Nephron progenitor cell (in vitro differentiated cells): ENCODE results near the gene SPATA9.

Experiments
- DNase-seq: peaks from one replicate; pipeline ENCODE4 v3.0.0; 2021
- H3K27ac Mint-ChIP-seq: 2 replicates; pipeline ENCODE4 v1.8.0; 2021; ENCODE audit warnings: mild to moderate bottlenecking, moderate library complexity, mixed read lengths
- H3K27me3 Mint-ChIP-seq: 2 replicates; pipeline ENCODE4 v1.8.0; 2021; ENCODE audit warnings: mild to moderate bottlenecking, low read depth, mixed read lengths; ENCODE audit not compliant: poor library complexity
- H3K36me3 Mint-ChIP-seq: 2 replicates; pipeline ENCODE4 v1.8.0; 2021; ENCODE audit warnings: low read depth, mixed read lengths
- H3K4me1 Mint-ChIP-seq: 2 replicates; pipeline ENCODE4 v1.8.0; 2021; ENCODE audit warnings: mixed read lengths
- H3K4me3 Mint-ChIP-seq: 2 replicates; pipeline ENCODE4 v1.8.0; 2021; ENCODE audit warnings: mild to moderate bottlenecking, moderate library complexity, mixed read lengths
- H3K9me3 Mint-ChIP-seq: 2 replicates; pipeline ENCODE4 v1.8.0; 2021; ENCODE audit warnings: mild to moderate bottlenecking, moderate library complexity, mixed read lengths
- TF ChIP-seq, protein P1 (sequence below): fragments of 200-600 bp; sonication (generic); IDR thresholded peaks from 2 replicates; pipeline ENCODE4 v1.5.0; 2021; ENCODE audit warnings: antibody characterized with exemption

The SPATA9 gene

DNA sequence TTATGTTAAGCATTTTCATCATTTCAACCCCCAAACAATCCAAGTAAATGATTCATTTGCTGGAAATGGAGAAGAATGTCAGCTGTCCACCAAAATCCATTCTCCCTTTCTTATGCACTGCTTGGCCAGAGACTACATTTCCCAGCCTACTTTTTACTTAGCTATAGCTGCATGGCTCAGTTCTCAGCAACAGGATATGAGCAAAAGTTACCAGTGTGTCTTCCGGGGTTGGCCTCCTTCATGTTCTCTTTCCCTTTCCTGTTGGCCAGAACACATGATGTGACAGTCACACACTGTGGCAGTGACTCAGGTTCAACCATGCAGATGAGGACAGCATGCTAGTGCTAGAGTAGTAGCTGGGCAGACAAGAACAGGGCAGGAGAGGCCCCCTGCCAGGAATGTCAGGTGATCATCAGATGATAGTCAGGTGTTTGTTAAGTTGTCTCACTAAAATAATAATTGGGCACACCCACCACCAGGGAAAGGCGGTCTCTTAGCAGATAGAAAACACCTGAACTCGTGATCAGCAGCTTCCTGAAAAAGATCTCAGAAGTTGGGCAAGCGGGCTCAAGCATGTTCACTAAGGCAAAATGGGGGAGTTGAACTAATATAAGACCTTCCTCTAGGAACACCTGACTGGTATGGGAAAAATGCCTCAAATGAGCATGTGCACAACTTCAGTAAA is 50.7 kb downstream of the SPATA9 start:
- no peak overlapping the region for H3K27ac Mint-ChIP-seq
- H3K36me3 Mint-ChIP-seq = no peaks in the 10 kb centered on the region
- H3K4me3 Mint-ChIP-seq = no peak overlapping the region
- H3K4me1 Mint-ChIP-seq = no peaks in the 10 kb centered on the region
- no peaks in the 10 kb centered on the region for H3K27me3 Mint-ChIP-seq
- DNase-seq = no peak
- peaks cover 11% of the 10 kb centered on the region for H3K9me3 Mint-ChIP-seq
- TF ChIP-seq, protein P1, sequence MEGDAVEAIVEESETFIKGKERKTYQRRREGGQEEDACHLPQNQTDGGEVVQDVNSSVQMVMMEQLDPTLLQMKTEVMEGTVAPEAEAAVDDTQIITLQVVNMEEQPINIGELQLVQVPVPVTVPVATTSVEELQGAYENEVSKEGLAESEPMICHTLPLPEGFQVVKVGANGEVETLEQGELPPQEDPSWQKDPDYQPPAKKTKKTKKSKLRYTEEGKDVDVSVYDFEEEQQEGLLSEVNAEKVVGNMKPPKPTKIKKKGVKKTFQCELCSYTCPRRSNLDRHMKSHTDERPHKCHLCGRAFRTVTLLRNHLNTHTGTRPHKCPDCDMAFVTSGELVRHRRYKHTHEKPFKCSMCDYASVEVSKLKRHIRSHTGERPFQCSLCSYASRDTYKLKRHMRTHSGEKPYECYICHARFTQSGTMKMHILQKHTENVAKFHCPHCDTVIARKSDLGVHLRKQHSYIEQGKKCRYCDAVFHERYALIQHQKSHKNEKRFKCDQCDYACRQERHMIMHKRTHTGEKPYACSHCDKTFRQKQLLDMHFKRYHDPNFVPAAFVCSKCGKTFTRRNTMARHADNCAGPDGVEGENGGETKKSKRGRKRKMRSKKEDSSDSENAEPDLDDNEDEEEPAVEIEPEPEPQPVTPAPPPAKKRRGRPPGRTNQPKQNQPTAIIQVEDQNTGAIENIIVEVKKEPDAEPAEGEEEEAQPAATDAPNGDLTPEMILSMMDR = no peak

DNA sequence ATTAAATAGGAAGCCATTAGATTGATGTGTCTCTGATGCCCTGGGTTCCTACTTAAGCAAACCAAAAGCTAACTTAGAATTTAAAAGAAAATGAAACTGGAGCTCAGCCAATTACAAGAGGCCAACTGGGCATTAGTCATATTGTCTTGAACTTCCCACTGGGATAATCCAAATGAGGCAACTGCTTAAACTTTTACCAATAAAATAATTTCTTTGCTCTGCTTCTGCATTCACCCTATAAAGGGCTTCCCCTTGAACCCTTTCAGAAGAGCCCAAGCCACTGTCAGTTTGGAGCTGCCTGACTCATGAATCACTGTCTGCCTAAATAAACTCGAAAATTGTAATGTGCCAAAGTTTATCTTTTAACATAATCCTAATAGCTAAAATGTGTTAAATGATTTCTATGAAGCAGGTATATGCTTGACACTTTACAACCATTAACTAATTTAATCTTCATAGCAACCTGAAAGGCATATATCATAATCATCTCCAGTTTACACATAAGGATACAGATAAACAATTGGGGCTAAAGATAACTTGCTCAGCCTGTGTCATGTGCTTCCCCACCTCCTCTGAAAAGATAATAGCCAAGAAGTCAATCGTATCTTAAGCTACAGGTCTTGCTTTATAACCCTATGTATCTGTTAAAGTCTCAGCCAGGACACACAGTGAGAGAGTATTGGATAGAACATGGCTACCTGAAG is 51.4 kb downstream of the SPATA9 start:
- DNase-seq = no peak
- H3K27me3 Mint-ChIP-seq = peaks cover 3% of the 10 kb centered on the region
- H3K4me3 Mint-ChIP-seq = no peak overlapping the region
- no peaks in the 10 kb centered on the region for H3K36me3 Mint-ChIP-seq
- no peak overlapping the region for H3K27ac Mint-ChIP-seq
- no peaks in the 10 kb centered on the region for H3K4me1 Mint-ChIP-seq
- TF ChIP-seq, protein P1 = no peak
- H3K9me3 Mint-ChIP-seq = peaks cover 11% of the 10 kb centered on the region

DNA sequence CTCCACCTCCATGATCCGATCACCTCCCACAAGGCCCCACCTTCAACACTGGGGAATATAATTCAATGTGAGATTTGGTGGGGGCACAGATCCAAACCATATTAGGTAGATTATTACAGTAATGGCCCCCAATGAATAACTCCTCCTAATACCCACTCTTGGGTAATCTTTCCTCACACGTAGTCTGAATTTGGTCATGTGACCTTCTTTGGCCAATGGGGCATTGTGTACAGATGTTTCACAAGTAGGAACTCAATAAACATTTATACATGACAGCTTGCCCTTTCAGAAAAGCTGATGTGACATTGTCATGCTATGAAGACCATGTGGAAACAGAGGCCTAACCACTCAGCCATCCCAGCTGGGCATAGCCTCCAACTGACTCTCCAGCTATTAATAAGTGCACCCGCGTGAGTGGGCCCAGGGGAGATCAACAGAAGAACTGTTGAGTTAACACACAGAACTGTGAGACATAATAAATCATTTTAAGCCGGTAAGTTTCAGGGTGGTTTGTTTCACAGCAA is 52.3 kb downstream of the SPATA9 start:
- H3K4me1 Mint-ChIP-seq = no peaks in the 10 kb centered on the region
- H3K36me3 Mint-ChIP-seq = no peaks in the 10 kb centered on the region
- H3K4me3 Mint-ChIP-seq = no peak overlapping the region

DNA sequence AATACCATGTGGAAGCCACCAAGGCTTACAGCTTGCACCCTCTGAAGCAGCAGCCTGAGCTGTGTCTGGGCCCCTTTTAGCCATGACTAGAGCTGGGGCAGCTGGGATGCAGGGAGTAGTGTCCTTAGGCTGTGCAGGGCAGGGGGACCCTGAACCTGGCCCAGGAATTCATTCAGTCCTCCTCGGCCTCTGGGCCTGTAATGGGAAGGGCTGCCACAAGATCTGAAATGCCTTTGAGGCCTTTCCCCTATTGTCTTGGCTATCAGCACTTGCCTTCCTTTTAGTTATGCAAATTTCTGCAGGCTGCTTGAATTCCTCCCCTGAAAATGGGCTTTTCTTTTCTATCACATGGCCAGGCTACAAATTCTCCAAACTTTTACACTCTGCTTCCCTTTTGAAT is 53.9 kb downstream of the SPATA9 start:
- Mint-ChIP-seq H3K36me3 (no peaks in the 10 kb centered on the region), H3K27me3 (peaks cover 10% of the 10 kb centered on the region), H3K27ac (no peak overlapping the region), H3K4me3 (no peak overlapping the region), H3K9me3 (peaks cover 11% of the 10 kb centered on the region), H3K4me1 (no peaks in the 10 kb centered on the region)
- no peak for DNase-seq
- TF ChIP-seq, protein P1 = no peak

More for the DNA sequence above, 52.3 kb downstream of the SPATA9 start:
- no peak for DNase-seq
- H3K9me3 Mint-ChIP-seq = peaks cover 11% of the 10 kb centered on the region
- TF ChIP-seq, protein P1 = no peak
- H3K27me3 Mint-ChIP-seq = peaks cover 7% of the 10 kb centered on the region
- H3K27ac Mint-ChIP-seq = no peak overlapping the region

DNA sequence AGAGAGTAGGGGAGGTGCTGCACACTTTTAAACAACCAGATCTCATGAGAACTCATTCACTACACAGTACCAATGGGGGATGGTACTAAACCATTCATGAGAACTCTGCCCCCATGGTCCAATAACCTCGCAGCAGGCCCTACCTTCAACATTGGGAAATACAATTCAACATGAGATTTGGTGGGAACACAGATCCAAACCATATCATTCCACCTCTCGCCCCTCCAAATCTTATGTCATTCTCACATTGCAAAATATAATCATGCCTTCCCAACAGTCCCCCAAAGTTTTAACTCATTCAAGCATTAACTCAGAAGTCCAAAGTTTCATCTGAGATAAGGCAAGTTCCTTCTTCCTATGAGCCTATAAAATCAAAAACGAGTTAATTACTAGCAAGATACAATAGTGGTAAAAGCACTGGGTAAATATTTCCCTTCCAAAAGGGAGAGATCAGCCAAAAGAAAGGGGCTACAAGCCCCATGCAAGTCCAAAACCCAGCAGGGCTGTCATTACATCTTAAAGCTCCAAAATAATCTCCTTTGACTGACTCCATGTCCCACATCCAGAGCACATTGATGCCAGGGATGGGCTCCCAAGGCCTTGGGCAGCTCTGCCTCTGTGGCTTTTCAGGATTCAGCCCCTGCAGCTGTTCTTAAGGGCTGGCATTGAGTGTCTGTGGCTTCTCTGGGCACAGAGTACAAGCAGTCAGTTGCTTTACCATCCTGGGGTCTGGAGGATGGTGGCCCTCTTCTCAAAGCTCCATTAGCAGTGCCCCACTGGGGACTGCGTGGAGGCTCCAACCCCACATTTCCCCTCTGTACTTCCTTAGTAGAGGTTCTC is 54.6 kb downstream of the SPATA9 start:
- Mint-ChIP-seq H3K36me3 (no peaks in the 10 kb centered on the region), H3K4me1 (no peaks in the 10 kb centered on the region), H3K9me3 (peaks cover 8% of the 10 kb centered on the region), H3K4me3 (no peak overlapping the region), H3K27ac (no peak overlapping the region), H3K27me3 (peaks cover 17% of the 10 kb centered on the region)
- TF ChIP-seq, protein P1 = no peak
- DNase-seq = no peak
